Endothelial cell (in vitro differentiated cells): ENCODE results near the gene CARM1. TPM values are rescaled to one million over a fixed set of nuclear protein-coding genes. Genes with fewer than 3 reads are reported as not detected.

Experiments
- DNase-seq: peaks from one replicate; pipeline ENCODE4 v3.0.0; 2021; ENCODE audit warnings: low spot score
- H3K27ac Mint-ChIP-seq: one replicate; pipeline ENCODE4 v1.8.0; 2021; ENCODE audit warnings: mixed read lengths, inconsistent platforms; ENCODE audit not compliant: unreplicated experiment
- H3K27me3 Mint-ChIP-seq: one replicate; pipeline ENCODE4 v1.8.0; 2021; ENCODE audit warnings: mild to moderate bottlenecking, moderate library complexity, mixed read lengths, inconsistent platforms; ENCODE audit not compliant: unreplicated experiment
- H3K36me3 Mint-ChIP-seq: one replicate; pipeline ENCODE4 v1.8.0; 2021; ENCODE audit warnings: mild to moderate bottlenecking, low read depth, mixed read lengths, inconsistent platforms; ENCODE audit not compliant: unreplicated experiment
- H3K4me1 Mint-ChIP-seq: one replicate; pipeline ENCODE4 v1.8.0; 2021; ENCODE audit warnings: mild to moderate bottlenecking, mixed read lengths, inconsistent platforms; ENCODE audit not compliant: unreplicated experiment
- H3K4me3 Mint-ChIP-seq: one replicate; pipeline ENCODE4 v1.8.0; 2021; ENCODE audit warnings: mild to moderate bottlenecking, mixed read lengths, inconsistent platforms; ENCODE audit not compliant: unreplicated experiment
- H3K9me3 Mint-ChIP-seq: one replicate; pipeline ENCODE4 v1.8.0; 2021; ENCODE audit warnings: mixed read lengths, inconsistent platforms; ENCODE audit not compliant: unreplicated experiment
- CTCF ChIP-seq: fragments of 200-600 bp; sonication (generic); IDR thresholded peaks from one replicate; pipeline ENCODE4 v1.5.0; 2021; ENCODE audit warnings: antibody characterized with exemption; ENCODE audit not compliant: unreplicated experiment
- total RNA-seq: library from RNA; stranded (reverse); fragmentation: NEBNext Ultra II Directional; extraction: Animal tissue kit (Norgen Biotek cat#: 25700); gene quantifications from one replicate; pipeline ENCODE4 v1.2.1, GENCODE V29; 2021; ENCODE audit not compliant: unreplicated experiment

The CARM1 gene
- total RNA-seq, 1 donor from 2014 or later = 63.2 TPM

DNA sequence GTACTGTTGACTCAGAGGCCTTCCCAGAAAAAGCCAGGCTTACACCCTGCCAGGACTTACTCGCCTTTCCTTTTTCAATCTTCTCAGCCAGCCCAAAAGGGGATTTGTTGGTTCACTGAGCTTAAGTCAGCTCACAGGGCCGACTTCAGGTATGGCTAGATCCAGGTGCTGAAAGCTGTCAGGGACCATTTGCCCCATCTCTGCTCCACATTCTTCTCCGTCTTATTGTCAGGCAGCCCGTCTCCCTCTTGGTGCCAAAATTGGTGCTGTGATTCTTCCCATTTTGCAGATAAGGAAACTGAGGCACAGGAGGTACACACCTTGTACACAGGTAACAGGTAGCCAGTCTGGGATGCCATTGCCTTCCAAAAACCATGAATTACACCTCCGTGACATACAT is 20.7 kb upstream of the CARM1 start:
- no peak overlapping the region for H3K4me3 Mint-ChIP-seq
- no peak for DNase-seq
- peaks cover 9% of the 10 kb centered on the region for H3K36me3 Mint-ChIP-seq
- peaks cover 5% of the 10 kb centered on the region for H3K27me3 Mint-ChIP-seq
- no peaks in the 10 kb centered on the region for H3K9me3 Mint-ChIP-seq
- no peaks in the 10 kb centered on the region for H3K4me1 Mint-ChIP-seq
- H3K27ac Mint-ChIP-seq = no peak overlapping the region
- no peak for TF ChIP-seq CTCF

- H3K4me1 Mint-ChIP-seq = no peaks in the 10 kb centered on the region
- no peak for TF ChIP-seq CTCF
- H3K36me3 Mint-ChIP-seq = peaks cover 5% of the 10 kb centered on the region
- H3K9me3 Mint-ChIP-seq = no peaks in the 10 kb centered on the region
- H3K27me3 Mint-ChIP-seq = peaks cover 7% of the 10 kb centered on the region
- no peak for DNase-seq
- H3K27ac Mint-ChIP-seq = no peak overlapping the region
- H3K4me3 Mint-ChIP-seq = no peak overlapping the region
Observed at GRCh38 chr19:10852098-10852800, 19.1 kb upstream of the CARM1 start.

- TF ChIP-seq CTCF = no peak
- Mint-ChIP-seq H3K36me3 (peaks cover 5% of the 10 kb centered on the region), H3K27me3 (peaks cover 7% of the 10 kb centered on the region), H3K9me3 (no peaks in the 10 kb centered on the region), H3K4me1 (no peaks in the 10 kb centered on the region), H3K27ac (no peak overlapping the region), H3K4me3 (no peak overlapping the region)
- DNase-seq = no peak
Observed at GRCh38 chr19:10852941-10853340, 18.4 kb upstream of the CARM1 start.

- Mint-ChIP-seq H3K4me1 (no peaks in the 10 kb centered on the region), H3K9me3 (no peaks in the 10 kb centered on the region), H3K27me3 (peaks cover 7% of the 10 kb centered on the region), H3K27ac (no peak overlapping the region), H3K36me3 (peaks cover 5% of the 10 kb centered on the region), H3K4me3 (no peak overlapping the region)
- TF ChIP-seq CTCF = no peak
- DNase-seq = no peak
Observed at GRCh38 chr19:10854350-10855089, 16.8 kb upstream of the CARM1 start.
